GM19397 (cell line): ENCODE results near the gene CWC25.
"Not testable (repeated sequence)": the region's sequence is repeated elsewhere in the genome, so short reads cannot be mapped to it uniquely, and the experiment has no call there.

Source experiments
- ATAC-seq: cut with Tn5 transposase; IDR thresholded peaks from one replicate; pipeline ENCODE4 v1.9.1; 2021; ENCODE audit warnings: mild to moderate bottlenecking, moderate library complexity; ENCODE audit not compliant: unreplicated experiment

Gene CWC25

DNA sequence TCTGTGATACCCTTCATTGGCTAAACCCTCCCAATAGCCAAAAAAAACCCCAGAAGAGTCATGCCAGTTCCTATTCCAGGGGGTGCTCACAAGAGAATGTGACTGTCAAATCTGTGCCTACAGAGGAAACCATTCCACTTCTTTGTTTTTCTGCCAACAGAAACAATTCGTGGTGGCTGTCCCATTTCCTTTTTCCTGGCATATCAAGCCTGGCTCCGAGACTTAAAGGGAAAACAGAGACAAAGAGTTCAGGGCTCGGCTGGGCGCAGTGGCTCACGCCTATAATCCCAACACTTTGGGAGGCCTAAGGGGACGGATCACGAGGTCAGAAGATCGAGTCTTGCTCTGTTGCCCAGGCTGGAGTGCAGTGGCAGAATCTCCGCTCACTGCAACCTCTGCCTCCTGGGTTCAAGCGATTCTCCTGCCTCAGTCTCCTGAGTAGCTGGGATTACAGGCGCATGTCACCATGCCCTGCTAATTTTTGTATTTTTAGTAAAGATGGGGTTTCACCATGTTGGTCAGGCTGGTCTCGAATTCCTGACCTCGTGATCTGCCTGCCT lies 34.9 kb downstream of the CWC25 start:
- ATAC-seq: not testable (repeated sequence)

- no peak for ATAC-seq
These were observed 35.9 kb downstream of the CWC25 start for GRCh38 chr17:38789185-38789584.

- not testable (repeated sequence) for ATAC-seq
These were observed 37.1 kb downstream of the CWC25 start for GRCh38 chr17:38787999-38788398.

DNA sequence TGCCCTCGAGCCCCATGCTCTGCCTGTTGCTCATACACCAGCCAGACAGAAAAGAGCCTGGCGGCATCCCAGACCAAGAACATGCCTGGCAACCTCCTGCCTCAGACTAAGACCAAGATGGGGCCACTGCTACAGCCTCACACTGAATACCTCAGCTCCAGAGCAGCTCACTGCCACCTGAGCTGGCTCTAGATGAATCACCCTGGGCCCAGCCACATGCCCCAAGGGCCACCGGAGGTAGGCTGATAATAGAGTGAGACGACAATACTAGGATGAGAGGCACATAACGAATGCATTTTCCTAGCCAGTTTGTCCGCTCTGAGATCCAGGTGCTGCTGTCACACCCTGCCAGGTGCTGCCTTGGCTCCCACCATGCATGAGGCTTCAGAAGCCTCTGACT lies 38.7 kb downstream of the CWC25 start:
- no peak for ATAC-seq

DNA sequence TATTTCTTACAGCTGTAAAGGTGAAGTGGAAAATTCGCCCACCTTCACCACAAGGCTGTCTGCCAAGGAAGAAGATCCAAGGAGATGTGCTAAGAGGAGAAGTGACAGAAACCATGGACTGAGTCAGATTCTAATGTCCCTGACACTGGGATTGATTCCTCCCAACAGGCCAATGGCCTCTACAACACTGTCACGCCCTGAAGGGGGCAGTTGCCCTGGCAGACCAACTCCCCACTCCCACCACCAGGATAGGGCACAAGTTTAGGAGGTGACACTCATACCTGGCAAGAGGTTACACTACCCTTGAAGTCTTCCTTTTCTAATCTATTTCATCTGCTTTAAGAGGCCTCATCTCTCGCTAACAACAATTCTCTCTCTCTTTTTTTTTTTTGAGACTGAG lies 41.9 kb downstream of the CWC25 start:
- ATAC-seq: no peak

DNA sequence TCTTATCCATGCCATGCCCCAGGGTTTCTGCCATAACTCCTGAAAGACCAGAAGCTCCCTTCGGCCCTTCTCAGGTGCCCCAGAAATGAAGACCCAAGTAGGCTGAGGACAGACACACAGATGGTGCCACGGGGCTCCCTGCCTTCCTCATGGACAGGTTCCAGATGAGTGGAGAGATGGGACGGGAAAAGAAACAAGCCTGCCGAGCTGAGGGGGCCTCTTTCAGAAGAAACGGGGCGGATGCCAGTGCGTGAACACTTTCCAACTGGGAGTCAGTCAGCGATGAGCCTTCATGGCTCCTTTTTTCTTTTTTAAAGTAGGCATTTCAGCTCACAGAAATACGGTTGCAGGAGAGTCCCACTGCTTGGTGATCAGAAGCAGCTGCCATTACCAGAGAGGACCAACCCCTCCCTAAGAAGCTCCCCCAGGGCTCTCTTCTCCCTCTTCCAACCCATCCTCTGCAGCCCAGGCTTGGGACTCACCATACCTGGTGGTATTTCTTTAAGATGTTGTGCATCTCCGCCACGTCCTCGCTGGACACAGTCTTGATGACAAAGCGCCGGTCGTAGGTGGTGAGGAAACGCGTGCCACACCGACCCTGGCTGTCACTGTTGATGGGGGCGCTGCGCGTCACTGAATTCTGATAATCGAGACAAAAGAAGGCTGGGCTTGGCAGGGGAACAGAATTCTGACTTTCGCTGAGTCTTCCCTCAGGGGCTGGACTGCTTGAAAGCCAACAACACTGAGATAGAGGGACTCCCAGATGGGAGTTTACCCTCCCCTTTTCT lies 45.0 kb downstream of the CWC25 start:
- no peak for ATAC-seq

DNA sequence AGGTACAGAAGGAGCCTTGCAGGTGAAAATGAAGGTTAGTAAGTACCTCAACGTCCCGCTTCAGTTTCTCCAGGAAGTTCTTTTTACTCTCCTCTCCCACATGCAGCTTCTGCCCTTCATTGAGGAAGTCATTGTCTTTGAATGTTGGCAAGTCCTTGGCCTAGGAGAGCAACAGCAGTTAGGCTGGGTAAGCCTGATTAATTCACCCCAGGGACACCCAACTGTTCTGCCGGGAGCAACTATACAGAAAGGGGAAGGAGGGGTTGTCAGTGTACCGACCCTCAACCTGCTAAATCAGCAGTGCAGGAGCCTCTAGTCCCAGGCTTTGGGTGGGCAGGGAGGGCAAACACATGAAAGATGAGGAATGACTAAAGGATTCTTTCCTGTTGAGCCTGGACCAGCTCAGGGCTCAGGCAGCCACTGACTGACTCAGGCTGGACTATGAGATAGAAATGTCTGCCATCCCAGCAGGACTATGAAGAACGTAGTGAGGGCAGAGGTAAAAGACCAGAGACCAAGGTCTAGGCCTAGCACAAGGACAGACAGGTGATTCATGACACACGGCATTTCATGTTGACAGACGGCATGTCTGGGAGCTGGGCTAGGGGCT lies 47.4 kb downstream of the CWC25 start:
- ATAC-seq: no peak

GRCh38 chr17:38773258-38773657 lies 51.9 kb downstream of the CWC25 start:
- ATAC-seq: no peak

DNA sequence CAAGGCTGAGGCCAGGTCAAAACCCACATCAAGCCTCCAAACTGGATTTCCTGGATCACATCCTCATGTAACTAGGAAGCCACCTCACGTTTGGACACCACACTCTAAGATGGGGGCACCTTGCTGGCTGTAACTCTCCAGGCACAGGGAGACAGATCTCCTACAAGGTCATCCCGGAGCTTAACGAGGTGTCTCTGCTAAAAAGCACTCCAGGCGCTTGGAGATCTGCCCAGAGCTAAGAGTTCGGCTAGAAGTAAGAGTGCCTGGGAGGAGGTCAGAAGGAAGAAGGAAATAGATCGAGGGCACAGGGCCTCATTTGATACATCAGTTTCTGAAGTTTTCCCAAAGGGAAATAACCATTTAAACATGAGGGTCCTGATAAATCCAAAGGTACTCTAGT lies 56.7 kb downstream of the CWC25 start:
- ATAC-seq: no peak

GRCh38 chr17:38766341-38766740 lies 58.8 kb downstream of the CWC25 start:
- no peak for ATAC-seq

DNA sequence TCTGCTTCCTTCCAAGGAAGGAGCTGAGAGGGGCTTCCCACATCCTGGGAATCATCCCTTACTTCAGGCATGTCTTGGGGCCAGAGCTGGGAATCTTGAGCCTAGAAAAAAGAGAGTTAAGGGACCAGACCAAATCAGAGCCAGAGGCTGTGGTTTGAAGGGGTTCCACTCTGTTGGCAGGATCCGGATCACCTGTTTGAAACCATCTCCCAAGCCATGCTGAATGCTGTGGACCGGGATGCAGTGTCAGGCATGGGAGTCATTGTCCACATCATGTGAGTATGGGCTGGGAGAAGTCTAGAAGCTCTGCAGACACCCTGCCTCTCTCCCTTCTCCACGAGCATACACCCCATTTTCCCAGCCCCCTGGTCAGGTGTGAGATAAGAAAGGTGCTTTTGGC lies 62.9 kb downstream of the CWC25 start:
- ATAC-seq: no peak

DNA sequence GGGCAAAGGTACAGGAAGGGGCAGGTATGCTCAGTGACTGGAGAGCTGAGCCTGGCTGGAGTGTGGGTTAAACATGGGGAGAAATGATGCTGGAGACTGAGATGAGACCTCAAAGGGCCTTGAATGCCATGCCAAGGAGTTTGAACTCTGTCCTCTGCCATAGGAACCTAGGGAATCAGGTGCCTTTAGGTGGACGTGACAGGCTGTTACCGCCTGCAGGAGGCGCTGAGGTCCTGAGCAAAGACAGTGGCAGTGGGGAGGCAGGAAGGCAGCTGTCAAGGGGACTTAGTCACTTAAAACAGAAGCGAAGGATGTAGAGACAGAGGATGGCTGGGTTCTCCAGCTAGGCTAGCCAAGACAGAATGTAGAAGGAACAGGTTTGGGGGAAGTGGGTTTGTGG lies 63.5 kb downstream of the CWC25 start:
- ATAC-seq: no peak

- ATAC-seq: no peak
These were observed 72.0 kb downstream of the CWC25 start for GRCh38 chr17:38753071-38753506.

- ATAC-seq: peak; percentile 68
These were observed 72.6 kb downstream of the CWC25 start, which contains the start of gene PSMB3 for GRCh38 chr17:38752308-38753070. PSMB3 (plus strand) TSS chr17:38752741; CDS start chr17:38752827, 86 bp downstream.

DNA sequence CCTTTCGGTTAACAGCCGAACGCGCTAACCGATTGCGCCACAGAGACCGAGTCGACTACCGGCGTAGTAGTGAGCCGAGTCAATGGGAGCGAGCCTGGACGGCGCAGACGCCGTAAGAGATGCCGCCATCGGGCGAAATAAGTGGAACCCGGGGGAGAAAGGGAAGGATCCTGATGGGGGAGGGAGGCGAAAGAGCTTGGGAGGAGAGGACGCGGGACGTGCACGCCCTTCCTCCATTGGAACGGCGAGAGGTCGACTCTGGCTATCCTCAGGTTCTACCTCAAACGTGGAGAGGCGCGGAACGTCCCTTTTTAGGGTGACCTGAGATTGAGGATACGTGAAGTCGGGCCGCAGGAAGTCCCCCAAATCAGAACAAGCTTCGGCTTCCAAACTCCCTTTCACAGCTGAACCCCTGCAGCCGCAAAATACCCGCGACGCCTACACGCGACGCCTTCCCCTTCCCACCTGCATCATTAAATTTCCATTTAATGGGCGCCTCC lies 73.3 kb downstream of the CWC25 start:
- ATAC-seq: peak; percentile 17

- no peak for ATAC-seq
These were observed 73.8 kb downstream of the CWC25 start for GRCh38 chr17:38751144-38751807.
